Measurements from ENCODE around the gene DAZL. TPM values are rescaled to one million over a fixed set of nuclear protein-coding genes. Genes with fewer than 3 reads are reported as not detected.

DAZL gene
- total RNA-seq, 2 donors from 2014 or later: not detected

- no peak for TF ChIP-seq CTCF (IDR thresholded peaks at IDR 0.05)
- H3K27ac ChIP-seq: no peak overlapping the region
- H3K4me1 ChIP-seq (ENCODE audit: control insufficient read depth in 1 of 2, low read depth in 2 of 2): peaks cover 0 to 5% of the 10 kb centered on the region in 2 donors
- no peaks in the 10 kb centered on the region for H3K27me3 ChIP-seq (replicated peaks; ENCODE audit: insufficient read depth)
- DNase-seq (ENCODE audit: low spot score): no peak
- H3K36me3 ChIP-seq: no peaks in the 10 kb centered on the region
- no peak for ATAC-seq (ENCODE audit: insufficient number of reproducible peaks, low FRiP score, low read depth)
- no peak overlapping the region for H3K4me3 ChIP-seq
- no peaks in the 10 kb centered on the region for H3K9me3 ChIP-seq
Measured at GRCh38 chr3:16545413-16546185, 59.6 kb downstream of the DAZL start.

DNA sequence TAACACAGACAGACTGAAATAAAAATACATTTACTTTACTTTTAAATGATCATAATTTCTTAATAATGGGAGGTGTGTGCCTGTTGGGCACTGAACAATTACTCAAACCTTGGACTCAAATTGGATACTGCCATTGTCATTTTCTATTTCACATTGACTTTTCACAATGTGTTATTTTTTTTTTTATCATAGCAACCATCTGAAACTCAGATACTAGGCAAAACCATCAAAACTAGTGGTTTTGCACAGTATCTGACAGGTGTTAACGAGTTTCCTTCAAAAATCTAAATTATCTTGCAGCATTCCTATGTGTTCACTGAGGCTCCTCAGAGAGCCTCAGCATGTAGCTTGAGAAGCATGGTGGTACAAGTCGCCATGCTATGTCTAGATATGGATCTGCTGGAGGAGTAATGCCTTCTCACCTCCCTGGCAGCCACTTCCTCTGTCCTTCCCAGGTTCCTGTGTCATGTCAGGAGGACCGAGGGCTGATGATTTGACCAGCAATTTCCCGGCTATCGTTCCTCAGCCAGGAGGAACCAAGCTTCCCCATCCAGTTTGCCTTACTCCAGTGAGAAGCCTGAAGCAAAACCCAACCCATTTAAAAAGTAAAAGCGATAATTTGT is 61.9 kb downstream of the DAZL start:
- H3K4me3 ChIP-seq: no peak overlapping the region
- H3K36me3 ChIP-seq: no peaks in the 10 kb centered on the region
- H3K27ac ChIP-seq: no peak overlapping the region
- no peaks in the 10 kb centered on the region for H3K9me3 ChIP-seq
- no peaks in the 10 kb centered on the region for H3K4me1 ChIP-seq (ENCODE audit: control insufficient read depth in 1 of 2, low read depth in 2 of 2)
- no peak for TF ChIP-seq CTCF (IDR thresholded peaks at IDR 0.05)
- ATAC-seq (ENCODE audit: insufficient number of reproducible peaks, low FRiP score, low read depth) (no peak), DNase-seq (ENCODE audit: low spot score) (no peak)
- H3K27me3 ChIP-seq (replicated peaks; ENCODE audit: insufficient read depth): no peaks in the 10 kb centered on the region

GRCh38 chr3:16538507-16538906 is 66.7 kb downstream of the DAZL start:
- TF ChIP-seq CTCF (IDR thresholded peaks at IDR 0.05): no peak
- ATAC-seq (ENCODE audit: insufficient number of reproducible peaks, low FRiP score, low read depth): no peak
- Histone ChIP-seq H3K4me3 (no peak overlapping the region), H3K27me3 (replicated peaks; ENCODE audit: insufficient read depth) (no peaks in the 10 kb centered on the region), H3K36me3 (no peaks in the 10 kb centered on the region), H3K9me3 (no peaks in the 10 kb centered on the region), H3K27ac (no peak overlapping the region), H3K4me1 (ENCODE audit: control insufficient read depth in 1 of 2, low read depth in 2 of 2) (no peaks in the 10 kb centered on the region)
- no peak for DNase-seq (ENCODE audit: low spot score)

- Histone ChIP-seq H3K4me1 (ENCODE audit: control insufficient read depth in 1 of 2, low read depth in 2 of 2) (no peaks in the 10 kb centered on the region), H3K36me3 (no peaks in the 10 kb centered on the region), H3K9me3 (no peaks in the 10 kb centered on the region), H3K4me3 (no peak overlapping the region), H3K27me3 (replicated peaks; ENCODE audit: insufficient read depth) (no peaks in the 10 kb centered on the region), H3K27ac (no peak overlapping the region)
- ATAC-seq (ENCODE audit: insufficient number of reproducible peaks, low FRiP score, low read depth) (no peak), DNase-seq (ENCODE audit: low spot score) (no peak)
- TF ChIP-seq CTCF (IDR thresholded peaks at IDR 0.05): no peak
Measured at GRCh38 chr3:16536996-16537395, 68.2 kb downstream of the DAZL start.

Other genes starting within 250 kb of the DAZL start
- 100 to 1,000 TPM in 1 of 2 donors, 10 to 100 TPM in 1; 69.7 to 108 TPM for gene RFTN1, start 91.7 kb downstream of the DAZL start, total RNA-seq

All from thoracic aorta (tissue), 2 donors.